K562 (cell line): ENCODE data around the gene CPNE8. TPM values are rescaled to one million over a fixed set of nuclear protein-coding genes. Genes with fewer than 3 reads are reported as not detected.

Experiments used
- ATAC-seq: fragments of 200-7000 bp; cut with Tn5 transposase; 3 replicates; pipeline ENCODE4 v1.9.1; 2020; ENCODE audit warnings: moderate library complexity
- BruUV-seq: library from RNA; stranded (reverse); fragments of 400-500 nt; replicated peaks from 2 replicates; lab custom pipeline; 2021; lab: Mats Ljungman, UMichigan
- CTCF ChIA-PET: fragments of 300-600 bp; formaldehyde crosslinking; extraction: SDS; loops from one replicate; lab custom pipeline; 2021; ENCODE audit warnings: low intra/inter-chr PET ratio; lab: Yijun Ruan, JAX
- POLR2A ChIA-PET: fragments of 300-600, 350-650 bp; sonication (Branson Sonifier 250); formaldehyde crosslinking; extraction: SDS; loops from one replicate; lab custom pipeline; 2021; ENCODE audit warnings: antibody characterized with exemption, inconsistent platforms; lab: Yijun Ruan, JAX
- DNase-seq, 4 experiments: peaks; one replicate each; pipeline versions ENCODE4 v3.0.0 to v3.0.0-alpha.2; 2011 to 2018; ENCODE audit warnings: low spot score in 3 of 4, mixed read lengths in 3 of 4; ENCODE audit errors: extremely low read depth in 1 of 4
- FAIRE-seq: peaks from 2 replicates; lab custom pipeline; 2011; peaks lifted over from hg19 to GRCh38; lab: Jason Lieb, UNC
- H2AFZ ChIP-seq: 2 replicates; pipeline ENCODE4 v1.6.0; 2011; ENCODE audit warnings: low read depth, low read length, control low read depth, inconsistent platforms
- H3K27ac ChIP-seq: fragments of 200-600 bp; 3 replicates; pipeline ENCODE4 v1.8.0; 2011; ENCODE audit warnings: low read depth, mild to moderate bottlenecking, control low read depth, inconsistent platforms, low read length, moderate library complexity, mixed read lengths; ENCODE audit errors: extremely low read depth
- H3K27me3 ChIP-seq, 2 experiments: fragments of 300-600 bp in 1 of 2; 2 replicates in 1 of 2; 3 replicates in 1 of 2; pipeline versions ENCODE4 v1.6.0 to v1.8.0; 2011; ENCODE audit warnings: inconsistent platforms in 2 of 2, low read length in 2 of 2, mild to moderate bottlenecking in 1 of 2, mixed read lengths in 1 of 2, moderate library complexity in 1 of 2; ENCODE audit not compliant: control insufficient read depth in 2 of 2, insufficient read depth in 2 of 2
- H3K36me3 ChIP-seq: fragments of 300-600 bp; 3 replicates; pipeline ENCODE4 v1.8.0; 2011; ENCODE audit warnings: mild to moderate bottlenecking, low read length, inconsistent platforms; ENCODE audit not compliant: control insufficient read depth, insufficient read depth
- H3K4me1 ChIP-seq, 2 experiments: fragments of 200-600 bp in 1 of 2; replicated peaks in 1 of 2; 2 replicates in 1 of 2; 3 replicates in 1 of 2; pipeline versions ENCODE4 v1.5.1 to v1.8.0; 2011; ENCODE audit warnings: inconsistent platforms in 2 of 2, low read length in 2 of 2, mild to moderate bottlenecking in 1 of 2, mixed read lengths in 1 of 2, moderate library complexity in 1 of 2; ENCODE audit not compliant: control insufficient read depth in 2 of 2, insufficient read depth in 2 of 2
- H3K4me2 ChIP-seq: 2 replicates; pipeline ENCODE4 v1.6.1; 2011; ENCODE audit warnings: low read length, control low read depth, inconsistent platforms, mixed read lengths; ENCODE audit not compliant: insufficient read depth
- H3K4me3 ChIP-seq: fragments of 200-600 bp; sonication (generic), shearing (Covaris generic); 2 replicates; pipeline ENCODE4 v1.5.1; 2016; ENCODE audit warnings: control low read depth, inconsistent platforms
- H3K79me2 ChIP-seq: fragments of 200-600 bp; 3 replicates; pipeline ENCODE4 v1.8.0; 2011; ENCODE audit warnings: low read length, inconsistent platforms; ENCODE audit not compliant: control insufficient read depth, insufficient read depth
- H3K9ac ChIP-seq, 2 experiments: 2 replicates each; pipeline versions ENCODE4 v1.6.0 to v1.6.1; 2011; ENCODE audit warnings: low read depth in 2 of 2, low read length in 2 of 2, control low read depth in 1 of 2, inconsistent platforms in 1 of 2, mild to moderate bottlenecking in 1 of 2, mixed read lengths in 1 of 2; ENCODE audit not compliant: insufficient read depth in 1 of 2
- H3K9me1 ChIP-seq: one replicate; pipeline ENCODE4 v1.6.0; 2011; ENCODE audit warnings: inconsistent platforms, mild to moderate bottlenecking, low read length, moderate library complexity; ENCODE audit not compliant: control insufficient read depth, insufficient read depth
- H3K9me3 ChIP-seq: replicated peaks from 2 replicates; pipeline ENCODE4 v1.5.1; 2011; ENCODE audit warnings: low read depth, low read length, inconsistent platforms; ENCODE audit not compliant: control insufficient read depth, insufficient read depth
- H4K20me1 ChIP-seq: replicated peaks from 2 replicates; pipeline ENCODE4 v1.6.1; 2011; ENCODE audit warnings: low read length, inconsistent platforms, mixed read lengths; ENCODE audit not compliant: control insufficient read depth, insufficient read depth
- DNMT1 ChIP-seq: fragments of 450-650 bp; IDR thresholded peaks from 2 replicates; pipeline ENCODE4 v1.6.1; 2016; ENCODE audit warnings: antibody characterized with exemption, mild to moderate bottlenecking
- IRF1 ChIP-seq: sonication (generic); formaldehyde crosslinking; IDR thresholded peaks from 2 replicates; pipeline ENCODE4 v1.8.0; 2022; ENCODE audit warnings: missing genetic modification reagents, mild to moderate bottlenecking, borderline replicate concordance
- POU5F1 ChIP-seq: fragments of 150-350 bp; IDR thresholded peaks from 2 replicates; pipeline ENCODE4 v1.6.1; 2014; ENCODE audit warnings: borderline replicate concordance, low read length, low read depth, mild to moderate bottlenecking; ENCODE audit not compliant: partially characterized antibody
- TBP ChIP-seq: optimal IDR thresholded peaks from 2 replicates; pipeline ENCODE3; 2011; ENCODE audit warnings: low read depth, low read length, improper control_type of control experiment
- ZBTB33 ChIP-seq: sonication (generic); formaldehyde crosslinking; IDR thresholded peaks from 2 replicates; pipeline ENCODE4 v1.8.1; 2023; ENCODE audit warnings: mild to moderate bottlenecking, missing genetic modification reagents
- ZNF280A ChIP-seq: fragments of 450-650 bp; IDR thresholded peaks from 2 replicates; pipeline ENCODE4 v1.6.1; 2018; ENCODE audit warnings: mild to moderate bottlenecking, low read depth; ENCODE audit not compliant: partially characterized antibody
- ZNF766 ChIP-seq: fragments of 200-800 bp; sonication (Bioruptor generic); conservative IDR thresholded peaks from 2 replicates; pipeline ENCODE4 v1.6.1; 2016; ENCODE audit warnings: missing genetic modification characterization, missing compliant biosample characterization
- WGBS: fragments of 100-300 bp; shearing (Covaris generic); methylation state at CpG from one replicate; pipeline ENCODE4 v1.1.6; 2016; ENCODE audit warnings: low coverage, mixed read lengths; ENCODE audit not compliant: insufficient coverage; ENCODE audit errors: missing lambda C conversion rate; 5-methylcytosine and 5-hydroxymethylcytosine counted together
- in situ Hi-C: fragments of 300-500 bp; cut with MboI; formaldehyde crosslinking; loops from 4 replicates; pipeline ENCODE4 v1.15.0; 2018; ENCODE audit warnings: inconsistent platforms, mixed read lengths
- intact Hi-C: fragments of 100-400 bp; cut with micrococcal nuclease; formaldehyde crosslinking; loops from 2 replicates; pipeline ENCODE4 v1.14.2; 2022
- polyA plus RNA-seq, 8 experiments: library from polyadenylated mRNA; depleted of rRNA in 4 of 8; stranded (reverse) in 5 of 8; unstranded in 3 of 8; fragments of >200 nt; fragmentation: Nextera tagmentation in 2 of 8; fragmentation: Illumina TruSeq in 1 of 8; extraction: Ambion mirVana in 2 of 8; extraction: Trizol in 1 of 8; gene quantifications; 2 replicates each; pipeline versions ENCODE4 v1.2.1 to v1.2.3, GENCODE V29; 2011 to 2014; ENCODE audit warnings: inconsistent platforms in 1 of 8, missing spikeins in 1 of 8
- total RNA-seq, 7 experiments: library from RNA; depleted of rRNA in 6 of 7; stranded (reverse); fragments of >200 nt in 6 of 7; fragmentation: Illumina TruSeq in 2 of 7; extraction: Trizol in 2 of 7; gene quantifications; 2 replicates each; pipeline versions ENCODE4 v1.2.1 to v1.2.3, GENCODE V29; 2011 to 2021; ENCODE audit warnings: low replicate concordance in 1 of 7
- TF ChIP-seq, protein P1 (sequence below), 2 experiments: fragments of 450-650 bp in 1 of 2; sonication (generic) in 1 of 2; formaldehyde crosslinking in 1 of 2; IDR thresholded peaks in 1 of 2; conservative IDR thresholded peaks in 1 of 2; 2 replicates each; pipeline versions ENCODE4 v1.6.1 to v1.8.1; 2016 to 2023; ENCODE audit warnings: mild to moderate bottlenecking in 2 of 2, moderate library complexity in 2 of 2, inconsistent platforms in 1 of 2, missing genetic modification reagents in 1 of 2
- TF ChIP-seq, protein P2 (sequence below): fragments of 250-450 bp; sonication (Bioruptor Pico); IDR thresholded peaks from 2 replicates; pipeline ENCODE4 v1.9.0; 2021; ENCODE audit warnings: mild to moderate bottlenecking
- TF ChIP-seq, protein P3 (sequence below): sonication (generic); formaldehyde crosslinking; IDR thresholded peaks from 2 replicates; pipeline ENCODE4 v1.8.0; 2023; ENCODE audit warnings: missing genetic modification reagents, mild to moderate bottlenecking, borderline replicate concordance

The CPNE8 gene
- total and polyA plus RNA-seq, 9 of the 15 experiments (the other 6 are each of a cell fraction or from before 2014, with no cell fraction given): 2.4 to 7.0 (median 4.2) TPM

GRCh38 chr12:38746744-38747143 lies 158.6 kb downstream of the CPNE8 start:
- POLR2A ChIA-PET: no interaction called here
- 6% methylated on average over 2 of the region's 2 CpGs for WGBS
- TF ChIP-seq, protein P1, sequence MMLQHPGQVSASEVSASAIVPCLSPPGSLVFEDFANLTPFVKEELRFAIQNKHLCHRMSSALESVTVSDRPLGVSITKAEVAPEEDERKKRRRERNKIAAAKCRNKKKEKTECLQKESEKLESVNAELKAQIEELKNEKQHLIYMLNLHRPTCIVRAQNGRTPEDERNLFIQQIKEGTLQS (IDR thresholded peaks at IDR 0.05): no peak
- TF ChIP-seq, protein P1 (CRISPR knock-in tag; conservative IDR thresholded peaks at IDR 0.05): no peak
- no peak for TF ChIP-seq ZNF766 (CRISPR knock-in tag)
- TF ChIP-seq IRF1 (CRISPR knock-in tag): no peak
- no peak for TF ChIP-seq DNMT1
- TF ChIP-seq TBP: no peak
- TF ChIP-seq, protein P2, sequence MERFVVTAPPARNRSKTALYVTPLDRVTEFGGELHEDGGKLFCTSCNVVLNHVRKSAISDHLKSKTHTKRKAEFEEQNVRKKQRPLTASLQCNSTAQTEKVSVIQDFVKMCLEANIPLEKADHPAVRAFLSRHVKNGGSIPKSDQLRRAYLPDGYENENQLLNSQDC: no peak
- TF ChIP-seq ZBTB33 (CRISPR knock-in tag): no peak
- TF ChIP-seq, protein P3, sequence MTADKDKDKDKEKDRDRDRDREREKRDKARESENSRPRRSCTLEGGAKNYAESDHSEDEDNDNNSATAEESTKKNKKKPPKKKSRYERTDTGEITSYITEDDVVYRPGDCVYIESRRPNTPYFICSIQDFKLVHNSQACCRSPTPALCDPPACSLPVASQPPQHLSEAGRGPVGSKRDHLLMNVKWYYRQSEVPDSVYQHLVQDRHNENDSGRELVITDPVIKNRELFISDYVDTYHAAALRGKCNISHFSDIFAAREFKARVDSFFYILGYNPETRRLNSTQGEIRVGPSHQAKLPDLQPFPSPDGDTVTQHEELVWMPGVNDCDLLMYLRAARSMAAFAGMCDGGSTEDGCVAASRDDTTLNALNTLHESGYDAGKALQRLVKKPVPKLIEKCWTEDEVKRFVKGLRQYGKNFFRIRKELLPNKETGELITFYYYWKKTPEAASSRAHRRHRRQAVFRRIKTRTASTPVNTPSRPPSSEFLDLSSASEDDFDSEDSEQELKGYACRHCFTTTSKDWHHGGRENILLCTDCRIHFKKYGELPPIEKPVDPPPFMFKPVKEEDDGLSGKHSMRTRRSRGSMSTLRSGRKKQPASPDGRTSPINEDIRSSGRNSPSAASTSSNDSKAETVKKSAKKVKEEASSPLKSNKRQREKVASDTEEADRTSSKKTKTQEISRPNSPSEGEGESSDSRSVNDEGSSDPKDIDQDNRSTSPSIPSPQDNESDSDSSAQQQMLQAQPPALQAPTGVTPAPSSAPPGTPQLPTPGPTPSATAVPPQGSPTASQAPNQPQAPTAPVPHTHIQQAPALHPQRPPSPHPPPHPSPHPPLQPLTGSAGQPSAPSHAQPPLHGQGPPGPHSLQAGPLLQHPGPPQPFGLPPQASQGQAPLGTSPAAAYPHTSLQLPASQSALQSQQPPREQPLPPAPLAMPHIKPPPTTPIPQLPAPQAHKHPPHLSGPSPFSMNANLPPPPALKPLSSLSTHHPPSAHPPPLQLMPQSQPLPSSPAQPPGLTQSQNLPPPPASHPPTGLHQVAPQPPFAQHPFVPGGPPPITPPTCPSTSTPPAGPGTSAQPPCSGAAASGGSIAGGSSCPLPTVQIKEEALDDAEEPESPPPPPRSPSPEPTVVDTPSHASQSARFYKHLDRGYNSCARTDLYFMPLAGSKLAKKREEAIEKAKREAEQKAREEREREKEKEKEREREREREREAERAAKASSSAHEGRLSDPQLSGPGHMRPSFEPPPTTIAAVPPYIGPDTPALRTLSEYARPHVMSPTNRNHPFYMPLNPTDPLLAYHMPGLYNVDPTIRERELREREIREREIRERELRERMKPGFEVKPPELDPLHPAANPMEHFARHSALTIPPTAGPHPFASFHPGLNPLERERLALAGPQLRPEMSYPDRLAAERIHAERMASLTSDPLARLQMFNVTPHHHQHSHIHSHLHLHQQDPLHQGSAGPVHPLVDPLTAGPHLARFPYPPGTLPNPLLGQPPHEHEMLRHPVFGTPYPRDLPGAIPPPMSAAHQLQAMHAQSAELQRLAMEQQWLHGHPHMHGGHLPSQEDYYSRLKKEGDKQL (CRISPR knock-in tag): no peak
- no peak for TF ChIP-seq POU5F1
- no peak for TF ChIP-seq ZNF280A

More at GRCh38 chr12:38746744-38747143, 158.6 kb downstream of the CPNE8 start:
- H3K27ac ChIP-seq: no peak overlapping the region
- BruUV-seq: no TSS peak
- intact Hi-C loops: no loop called here
- no peaks in the 10 kb centered on the region for H3K79me2 ChIP-seq
- H3K9me1 ChIP-seq: no peaks in the 10 kb centered on the region
- H3K27me3 ChIP-seq: no peaks in the 10 kb centered on the region
- H3K4me3 ChIP-seq: no peak overlapping the region
- no peaks in the 10 kb centered on the region for H3K4me1 ChIP-seq
- in situ Hi-C loops: no loop called here
- H4K20me1 ChIP-seq: no peaks in the 10 kb centered on the region
- no peak overlapping the region for H2AFZ ChIP-seq
- CTCF ChIA-PET: no interaction called here
- no peaks in the 10 kb centered on the region for H3K9me3 ChIP-seq
- no peak for FAIRE-seq
- H3K4me2 ChIP-seq: no peak overlapping the region
- ATAC-seq: no peak
- DNase-seq: no peak
- H3K9ac ChIP-seq: no peak overlapping the region
- no peaks in the 10 kb centered on the region for H3K36me3 ChIP-seq
